DMS 273 treated with DMSO at 0.1 percent for 48 hours (cell line): ENCODE results near the gene KIAA1671.

Experiments
- DNase-seq: peaks from one replicate; lab custom pipeline; 2025; lab: John Stamatoyannopoulos, UW

KIAA1671 gene

GRCh38 chr22:25094579-25094978 is 142.1 kb downstream of the KIAA1671 start:
- DNase-seq, result no peak

DNA sequence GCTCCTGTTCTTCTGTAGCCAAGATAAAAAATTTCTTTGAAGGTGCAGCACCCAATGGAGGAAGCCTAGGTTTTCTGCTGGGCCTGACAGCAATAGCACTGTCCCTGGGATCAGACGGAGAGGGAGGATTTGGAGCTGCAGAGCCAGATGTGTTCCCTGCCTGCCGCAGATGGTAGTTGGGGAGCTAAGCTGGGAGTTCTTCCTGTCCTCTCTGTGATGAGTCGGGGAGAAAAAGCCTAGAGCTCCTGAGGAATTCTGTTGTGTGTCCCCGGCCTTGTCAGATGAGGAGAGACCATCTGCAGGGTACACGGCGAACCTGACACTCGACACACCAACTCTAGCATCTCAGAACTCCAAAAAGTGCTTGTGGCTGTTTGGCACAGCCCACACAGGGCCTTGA is 143.4 kb downstream of the KIAA1671 start:
- DNase-seq, result no peak

- no peak for DNase-seq
Observed at GRCh38 chr22:25096638-25097405, 144.3 kb downstream of the KIAA1671 start.

GRCh38 chr22:25098445-25099081 is 146.0 kb downstream of the KIAA1671 start:
- DNase-seq, result no peak

DNA sequence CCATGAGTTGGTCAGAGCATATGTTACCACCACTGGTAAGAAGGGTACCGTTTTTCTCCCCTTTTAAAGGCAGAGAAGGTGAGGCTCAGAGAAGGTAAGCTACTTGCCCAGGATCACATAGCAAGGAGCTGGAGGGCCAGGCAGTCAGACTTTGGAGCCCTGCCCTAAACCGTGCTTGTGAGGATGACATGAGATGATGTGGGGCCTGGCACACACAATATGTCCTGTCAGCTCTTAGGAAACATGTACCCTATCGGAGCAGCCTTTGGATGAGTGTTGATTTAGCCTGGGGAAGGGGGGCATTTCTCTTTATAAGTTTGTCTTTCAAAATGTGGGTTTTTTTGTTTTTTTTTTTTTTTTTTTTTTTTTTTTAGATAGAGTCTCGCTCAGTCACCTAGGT is 146.7 kb downstream of the KIAA1671 start:
- DNase-seq, result no peak

GRCh38 chr22:25100402-25100801 is 147.9 kb downstream of the KIAA1671 start:
- DNase-seq, result no peak

GRCh38 chr22:25100948-25101347 is 148.4 kb downstream of the KIAA1671 start:
- no peak for DNase-seq

DNA sequence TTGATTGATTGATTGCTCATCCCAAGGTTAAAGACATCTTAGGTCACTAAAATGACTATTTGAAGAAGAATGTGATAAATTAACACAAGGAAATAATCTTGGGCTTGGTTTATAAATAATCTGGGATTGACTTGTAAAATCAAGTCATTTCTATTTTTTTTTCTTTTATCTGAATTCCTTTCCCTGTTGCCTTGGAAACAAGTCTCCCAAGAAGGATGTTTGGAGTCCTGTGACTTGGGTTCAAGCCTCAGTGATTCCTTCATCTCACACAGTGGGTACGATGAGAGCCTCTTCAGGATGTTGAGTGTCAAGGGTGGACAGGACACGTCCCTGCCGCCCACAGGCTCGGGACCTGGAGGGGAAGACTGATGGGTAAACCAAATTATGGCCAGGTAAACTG is 149.0 kb downstream of the KIAA1671 start:
- DNase-seq, result no peak

- no peak for DNase-seq
Observed at GRCh38 chr22:25101986-25102385, 149.5 kb downstream of the KIAA1671 start.

DNA sequence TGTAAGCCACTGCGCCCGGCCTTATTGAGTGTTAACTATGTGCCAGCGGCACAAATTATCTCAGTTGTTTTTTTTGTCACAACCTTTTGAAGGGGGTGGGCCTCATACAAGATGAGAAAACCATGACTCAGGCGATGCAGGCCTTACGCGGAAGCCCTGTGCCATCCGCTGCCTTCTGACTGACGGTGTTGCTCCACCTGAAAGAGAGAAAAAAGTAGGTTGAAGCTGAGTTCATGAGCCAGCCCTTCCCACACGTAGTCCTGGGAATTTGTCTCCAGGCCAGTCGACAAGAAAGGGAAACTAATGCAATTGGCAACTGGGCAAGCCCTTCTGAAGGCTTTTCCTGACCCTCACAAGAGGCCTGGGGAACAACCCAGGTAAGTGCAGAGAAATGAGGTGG is 150.2 kb downstream of the KIAA1671 start:
- no peak for DNase-seq

DNA sequence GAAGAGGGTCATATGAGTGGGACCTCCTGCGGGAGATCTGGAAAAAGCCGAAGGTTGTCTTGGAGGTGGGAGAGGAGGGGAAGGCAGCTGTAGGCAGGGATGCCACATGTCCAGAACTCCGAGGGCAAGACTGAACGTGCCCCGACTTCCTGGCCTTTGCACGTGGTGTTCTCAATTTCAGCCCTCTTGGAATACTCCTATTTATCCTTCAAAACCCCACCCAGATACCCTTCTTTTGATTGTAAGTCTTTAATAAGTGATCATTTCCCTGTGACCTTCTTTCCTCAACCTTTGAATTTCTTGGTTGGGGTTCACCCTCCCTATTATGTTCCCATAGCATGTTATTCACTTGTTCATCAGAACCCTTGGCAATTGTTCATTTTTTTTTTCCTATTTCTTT is 151.9 kb downstream of the KIAA1671 start:
- DNase-seq, result no peak

DNA sequence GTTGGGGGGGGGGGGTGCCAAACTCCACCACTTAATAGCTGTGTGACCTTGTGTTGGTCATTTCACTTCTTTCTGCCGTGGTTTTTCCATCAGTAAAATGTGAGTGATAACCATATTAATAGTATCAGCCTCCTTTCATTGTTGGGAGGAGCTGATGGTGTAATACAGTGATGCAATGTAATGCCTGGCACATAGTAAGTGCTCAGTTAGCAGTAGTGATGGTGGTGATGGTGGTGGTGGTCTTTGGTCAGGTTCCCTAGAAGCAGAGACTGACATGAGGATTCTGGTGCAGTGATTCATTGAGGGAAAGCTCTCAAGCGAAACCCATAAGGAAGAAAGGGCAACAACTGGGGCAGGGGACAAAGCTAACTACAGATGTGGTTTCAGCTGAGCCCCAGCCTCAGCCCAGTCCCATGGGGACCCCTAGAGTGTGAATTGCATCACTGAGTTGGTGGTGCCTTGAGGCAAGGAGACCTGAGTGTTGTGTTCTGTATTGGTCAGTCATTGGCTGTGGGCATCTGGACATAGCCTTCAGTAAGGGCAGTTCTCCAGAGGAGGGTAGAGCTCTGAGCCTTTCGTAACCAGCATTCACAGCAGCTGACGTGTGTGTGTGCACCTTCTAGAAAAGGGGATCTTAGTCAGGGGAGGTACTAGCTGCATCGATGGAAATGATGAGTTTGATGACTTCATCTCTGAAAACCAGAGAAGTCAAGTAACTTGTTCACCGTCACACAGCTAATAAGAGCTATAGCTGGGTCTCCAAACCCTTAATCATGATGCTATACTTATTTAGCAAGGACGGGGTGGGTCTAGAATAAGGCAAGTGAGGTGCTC is 153.5 kb downstream of the KIAA1671 start:
- no peak for DNase-seq

GRCh38 chr22:25109878-25110595 is 157.5 kb downstream of the KIAA1671 start:
- no peak for DNase-seq

- DNase-seq, result no peak
Observed at GRCh38 chr22:25110596-25110845, 158.0 kb downstream of the KIAA1671 start.

DNA sequence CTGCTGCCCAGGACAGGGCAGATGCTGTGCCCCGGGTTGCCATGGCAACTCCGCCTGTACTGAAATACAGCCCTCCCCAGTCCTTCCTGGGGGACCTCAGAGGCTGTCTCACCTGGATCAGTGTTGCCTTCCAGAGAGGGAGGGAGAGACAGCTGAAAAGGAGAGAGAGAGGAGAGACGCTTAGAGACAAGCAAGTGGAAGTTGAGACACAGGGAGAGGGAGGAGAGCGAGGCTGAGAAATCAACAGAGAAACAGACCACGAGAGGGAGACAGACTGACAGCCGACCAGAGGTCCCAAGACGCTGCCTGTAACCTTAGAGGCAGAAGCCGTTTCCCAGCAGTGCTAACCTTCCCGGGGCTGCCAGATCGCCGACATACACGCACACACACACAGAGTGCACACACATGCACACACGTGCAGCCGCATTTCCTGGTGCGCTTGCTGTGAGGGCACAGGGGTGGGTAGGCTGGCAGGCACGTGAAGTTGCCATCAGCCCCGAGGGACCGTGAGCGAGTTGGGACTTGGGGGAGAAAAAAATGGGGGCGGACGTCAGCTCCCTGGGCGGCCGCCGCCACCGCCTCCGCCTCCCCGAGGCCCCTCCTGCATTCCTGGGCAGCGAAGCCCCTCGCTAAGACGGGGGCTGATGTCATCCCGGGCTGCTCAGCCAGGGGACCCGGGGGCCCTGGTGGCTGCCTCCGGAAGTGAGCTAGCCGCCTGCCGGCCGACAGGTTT is 158.5 kb downstream of the KIAA1671 start:
- peak; percentile 93 for DNase-seq

DNA sequence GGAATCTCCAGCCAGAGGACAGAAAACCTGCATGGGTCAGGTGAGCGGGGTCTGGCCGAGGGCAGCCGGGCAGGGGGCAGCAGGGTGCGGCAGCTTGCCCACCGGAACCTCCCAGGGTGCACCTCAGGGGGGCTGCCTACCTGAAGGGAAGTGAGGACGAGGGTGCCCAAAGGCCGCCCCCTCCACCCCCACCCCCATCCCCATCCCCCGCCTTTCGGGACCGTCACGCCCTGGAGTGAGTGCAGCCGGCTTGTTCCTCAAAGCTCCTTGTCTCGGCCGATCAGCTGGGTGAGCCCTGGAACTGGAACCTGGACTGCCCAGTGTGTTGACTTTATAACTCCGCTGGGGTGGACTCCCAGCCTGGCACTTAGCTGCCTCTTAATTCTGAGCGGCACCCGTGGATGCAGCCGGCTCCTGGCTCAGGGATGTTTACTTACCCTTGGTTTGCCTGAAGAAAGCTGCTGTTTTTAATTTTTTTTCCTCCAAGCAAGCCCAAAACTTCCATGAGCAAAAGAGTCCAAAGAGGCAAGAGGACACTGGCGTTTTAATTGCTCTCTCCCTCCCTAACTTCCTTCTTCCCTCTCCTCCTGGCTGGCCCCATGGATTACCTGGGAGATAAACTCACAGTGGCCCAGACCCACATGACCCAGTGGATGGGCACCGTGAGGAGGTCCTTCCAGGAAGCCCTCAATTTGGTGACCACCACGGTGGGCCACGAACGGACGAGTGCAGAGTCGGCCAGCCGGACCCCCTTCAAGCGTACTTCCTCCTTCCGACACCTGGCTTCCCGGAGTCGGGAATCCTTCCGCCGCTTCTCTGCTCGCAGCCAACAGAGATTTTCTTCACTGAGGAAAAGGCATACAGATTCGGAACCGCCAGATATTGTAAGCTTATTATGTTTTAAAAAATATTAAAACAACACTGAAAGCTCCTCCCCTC is 159.3 kb downstream of the KIAA1671 start:
- no peak for DNase-seq

DNA sequence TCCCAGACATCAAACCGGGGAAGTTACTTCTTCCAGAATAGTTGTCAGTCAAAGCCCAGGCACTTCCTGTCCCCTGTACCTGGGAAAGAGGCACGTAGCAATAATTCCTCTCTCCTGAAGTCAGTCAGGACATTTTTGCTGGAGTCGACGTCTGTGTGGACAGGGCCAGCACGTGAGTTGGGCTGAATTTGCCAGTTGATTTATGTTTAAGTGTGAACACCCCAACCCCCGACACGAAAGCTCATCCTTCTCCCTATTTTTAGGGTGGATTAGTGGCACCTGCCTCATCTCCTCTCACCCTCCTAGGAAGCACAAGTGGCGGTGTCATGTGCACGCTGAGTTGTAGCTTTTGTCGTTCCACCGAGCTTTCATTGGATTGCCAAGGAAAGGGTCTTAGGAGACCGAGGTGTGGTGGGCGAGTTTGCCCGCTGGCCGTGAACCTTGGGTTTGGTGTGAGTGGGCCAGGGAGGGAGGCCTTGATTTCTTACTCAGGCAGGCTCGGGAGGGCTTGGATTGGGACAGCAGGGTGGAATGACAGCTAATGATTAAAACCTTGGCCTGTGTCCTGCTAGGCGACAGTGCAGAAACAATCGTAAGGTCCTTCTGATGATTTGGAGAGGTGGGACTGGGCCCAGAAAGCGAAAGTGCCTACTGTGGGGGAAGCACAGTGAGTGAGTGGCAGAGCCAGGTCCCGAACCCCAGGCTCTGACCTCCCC is 160.2 kb downstream of the KIAA1671 start:
- DNase-seq, result no peak

DNA sequence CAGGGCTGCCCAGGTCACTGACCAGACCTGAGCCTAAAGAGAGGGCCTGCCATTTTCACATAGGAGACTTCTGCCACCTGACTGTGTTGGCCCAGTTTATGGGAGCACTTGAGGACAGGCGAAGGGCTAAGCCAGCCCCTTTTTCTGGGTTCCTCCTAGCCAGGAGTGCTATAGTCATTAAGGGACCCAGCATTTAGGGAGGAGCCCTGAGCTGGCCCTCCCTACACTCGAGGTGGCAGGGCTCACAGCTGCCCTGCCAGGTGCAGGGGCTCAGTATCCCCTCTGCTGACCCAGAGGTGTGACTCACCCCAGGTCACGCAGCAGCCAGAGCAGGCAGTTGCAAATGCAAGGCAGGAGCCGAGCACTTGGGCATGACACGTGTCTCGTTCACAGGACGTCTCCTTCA is 160.8 kb downstream of the KIAA1671 start:
- DNase-seq, result no peak

- no peak for DNase-seq
Observed at GRCh38 chr22:25114369-25115362, 162.2 kb downstream of the KIAA1671 start.
